Glomerular endothelial cell (primary cell): ENCODE measurements around the gene MAP4K2. TPM values are rescaled to one million over a fixed set of nuclear protein-coding genes. Genes with fewer than 3 reads are reported as not detected.

Source experiments
- DNase-seq: peaks from one replicate; pipeline ENCODE4 v3.0.0-alpha.2; 2011; ENCODE audit warnings: low read depth, low spot score; ENCODE audit errors: extremely low read depth
- total RNA-seq: library from RNA; depleted of rRNA; stranded (reverse); fragments of >200 nt; gene quantifications from 2 replicates; pipeline ENCODE4 v1.2.3, GENCODE V29; 2015

Gene MAP4K2
- total RNA-seq, 1 donor from 2014 or later: 49.6 TPM

- DNase-seq: no peak
Measured at GRCh38 chr11:64743591-64744543, 59.1 kb downstream of the MAP4K2 start, which contains the start of gene RASGRP2. TSS of gene RASGRP2 (minus strand) at chr11:64744142. CDS start at chr11:64742866, 1,276 bp downstream.

- DNase-seq: no peak
Measured at GRCh38 chr11:64742889-64743590, 60.0 kb downstream of the MAP4K2 start.

GRCh38 chr11:64742087-64742888, 60.7 kb downstream of the MAP4K2 start:
- no peak for DNase-seq

GRCh38 chr11:64741375-64742086, 61.5 kb downstream of the MAP4K2 start:
- no peak for DNase-seq

GRCh38 chr11:64739871-64740270, 63.1 kb downstream of the MAP4K2 start:
- no peak for DNase-seq

- DNase-seq: no peak
Measured at GRCh38 chr11:64736654-64737053, 66.4 kb downstream of the MAP4K2 start.

GRCh38 chr11:64735725-64736259, 67.2 kb downstream of the MAP4K2 start:
- no peak for DNase-seq

Other genes with a start within 250 kb of the MAP4K2 start
- not detected in 2 replicates for gene SLC22A11, start 247.3 kb downstream of the MAP4K2 start, total RNA-seq
- gene SLC22A12, start 212.0 kb downstream of the MAP4K2 start, total RNA-seq: not detected in 2 replicates
- gene NRXN2, start 80.0 kb downstream of the MAP4K2 start, total RNA-seq: not detected in 2 replicates
- gene RASGRP2, start 59.1 kb downstream of the MAP4K2 start, total RNA-seq: 0.34 and 1.3 TPM in 2 replicates
- gene PYGM, start 43.2 kb downstream of the MAP4K2 start, total RNA-seq: not detected in 2 replicates
- 213 and 277 TPM in 2 replicates for gene SF1, start 24.7 kb downstream of the MAP4K2 start, total RNA-seq
- gene MEN1, start 7.3 kb upstream of the MAP4K2 start, total RNA-seq: 22.7 and 26.4 TPM in 2 replicates
- 0.44 and 0.64 TPM in 2 replicates for gene CDC42BPG, start 41.4 kb upstream of the MAP4K2 start, total RNA-seq
- gene EHD1, start 75.4 kb upstream of the MAP4K2 start, total RNA-seq: 142 and 158 TPM in 2 replicates
- gene ATG2A, start 114.0 kb upstream of the MAP4K2 start, total RNA-seq: 27.6 and 34.5 TPM in 2 replicates
- 27.2 and 47.9 TPM in 2 replicates for gene PPP2R5B, start 121.5 kb upstream of the MAP4K2 start, total RNA-seq
- not detected in 2 replicates for gene GPHA2, start 132.7 kb upstream of the MAP4K2 start, total RNA-seq
- 0.68 TPM in 1 of 2 replicates, not detected in the other for gene MAJIN, start 168.9 kb upstream of the MAP4K2 start, total RNA-seq
- gene BATF2, start 193.8 kb upstream of the MAP4K2 start, total RNA-seq: 1.3 and 2.7 TPM in 2 replicates
- 191 and 202 TPM in 2 replicates for gene ARL2, start 210.9 kb upstream of the MAP4K2 start, total RNA-seq
- gene SNX15, start 224.2 kb upstream of the MAP4K2 start, total RNA-seq: 12.4 and 12.6 TPM in 2 replicates
- 16.8 and 17.8 TPM in 2 replicates for gene SAC3D1, start 238.0 kb upstream of the MAP4K2 start, total RNA-seq